ENCODE data around the gene BLOC1S5. TPM values are rescaled to one million over a fixed set of nuclear protein-coding genes. Genes with fewer than 3 reads are reported as not detected.

BLOC1S5 gene, protein sequence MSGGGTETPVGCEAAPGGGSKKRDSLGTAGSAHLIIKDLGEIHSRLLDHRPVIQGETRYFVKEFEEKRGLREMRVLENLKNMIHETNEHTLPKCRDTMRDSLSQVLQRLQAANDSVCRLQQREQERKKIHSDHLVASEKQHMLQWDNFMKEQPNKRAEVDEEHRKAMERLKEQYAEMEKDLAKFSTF
- polyA plus RNA-seq (2011; rRNA removed) (3.3 and 8.0 TPM in 2 replicates), polyA minus RNA-seq (2011; rRNA and poly(A)+ RNA removed) (1.5 and 2.6 TPM in 2 replicates)

DNA sequence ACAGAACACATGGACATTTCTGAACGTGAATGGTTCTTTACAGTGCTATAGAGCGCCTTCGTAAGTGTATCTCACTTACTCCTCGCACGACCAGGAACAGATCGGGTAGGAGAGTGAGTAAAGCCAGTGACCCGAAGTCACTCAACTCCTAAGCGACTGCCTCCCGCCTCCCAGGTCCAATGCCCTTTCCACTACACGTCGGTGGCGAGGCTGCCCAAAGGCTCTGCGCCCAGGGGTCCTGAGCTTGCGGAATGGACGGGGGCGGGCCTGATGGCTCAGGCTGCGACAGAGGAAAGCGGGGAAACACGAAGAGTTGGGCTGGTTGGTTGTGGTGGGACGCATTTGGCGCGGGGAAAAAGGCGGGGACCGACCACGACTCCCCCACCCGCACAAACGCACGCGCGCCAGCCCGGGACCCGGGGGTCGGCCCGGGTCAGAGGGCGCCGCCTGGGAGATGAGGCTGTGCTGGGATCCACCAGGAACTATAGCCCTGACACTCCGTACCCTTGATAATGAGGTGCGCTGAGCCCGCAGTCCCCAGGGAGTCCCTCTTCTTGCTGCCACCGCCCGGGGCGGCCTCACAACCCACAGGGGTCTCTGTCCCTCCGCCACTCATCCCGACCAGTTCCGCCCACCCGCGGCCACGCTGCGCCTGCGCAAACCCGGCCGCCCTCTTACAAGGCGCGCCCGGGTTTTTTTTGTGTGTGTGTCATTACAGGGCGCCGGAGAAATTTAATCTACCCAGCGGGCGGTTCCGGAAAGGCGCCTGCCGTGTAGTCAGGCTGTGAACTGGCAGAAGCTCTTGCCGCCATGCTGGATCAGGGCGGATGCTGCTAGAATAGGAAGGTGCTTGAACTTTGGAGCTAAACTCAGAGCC lies at the start of gene BLOC1S5:
Gene BLOC1S5, minus strand, starts transcription at position 629 of the 877 bp plus-strand sequence. Its CDS starts 13 bp downstream, at position 616.
- peaks cover 2% of the 10 kb centered on the region; the same call in 1 of the 2 replicates for H3K36me3 ChIP-seq (ENCODE audit: control insufficient read depth, insufficient read depth, low read length)
- peak within 1 kb of the TSS; percentile 98 for H3K4me3 ChIP-seq (ENCODE audit: low read depth, low read length)
- no peaks in the 10 kb centered on the region for H3K27me3 ChIP-seq (ENCODE audit: control insufficient read depth, insufficient read depth, low read length)
- TF ChIP-seq CTCF (IDR thresholded peaks at IDR 0.05; ENCODE audit: insufficient read depth, low read depth, low read length): 0 out of 2 replicates have a peak, but pooled peaks have one; percentile 7
- DNase-seq (ENCODE audit: low read depth): peak; percentile 87
- CTCF ChIA-PET: interaction anchor here (0.6 to 1.1 kb wide), 4 partner anchors 10 to 799 kb away, joined by 3 to 4 read pairs (median 3); no protein-coding TSS in a partner anchor
- POLR2A ChIA-PET: interaction anchor here (0.7 kb wide), 1 partner anchor 49 kb away, joined by 4 read pairs; no protein-coding TSS in a partner anchor

DNA sequence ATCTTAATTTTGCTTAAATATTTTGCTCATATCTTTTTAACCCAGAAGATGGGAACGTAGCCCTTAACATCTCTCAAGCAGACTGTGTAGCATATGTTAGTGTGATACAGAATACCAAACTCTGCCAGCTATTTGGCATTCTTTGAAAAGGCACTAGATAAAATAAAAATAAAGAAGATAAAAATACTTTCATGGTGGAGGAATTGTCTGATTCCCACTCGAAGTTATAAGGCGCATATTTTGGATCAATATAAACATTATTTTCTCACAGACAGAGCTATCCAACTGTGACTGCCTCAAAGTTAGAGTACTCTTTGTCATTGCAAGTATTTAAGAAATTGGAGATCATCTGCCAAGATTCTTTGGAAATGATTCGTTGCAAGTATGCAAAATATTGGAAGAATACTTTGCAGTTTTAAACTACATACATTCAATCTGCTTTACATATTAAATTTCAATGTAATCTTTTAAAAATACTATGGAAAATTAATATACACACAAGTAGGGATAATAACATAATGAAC lies 49.0 kb upstream of the BLOC1S5 start:
- no peak for DNase-seq (ENCODE audit: low read depth)
- H3K27me3 ChIP-seq (ENCODE audit: control insufficient read depth, insufficient read depth, low read length): no peaks in the 10 kb centered on the region
- H3K36me3 ChIP-seq (ENCODE audit: control insufficient read depth, insufficient read depth, low read length): no peaks in the 10 kb centered on the region
- no peak overlapping the region for H3K4me3 ChIP-seq (ENCODE audit: low read depth, low read length)
- no peak for TF ChIP-seq CTCF (IDR thresholded peaks at IDR 0.05; ENCODE audit: insufficient read depth, low read depth, low read length)
- ChIA-PET CTCF (interaction anchor here (0.7 to 2.1 kb wide), 4 partner anchors 10 to 106 kb away, joined by 3 to 6 read pairs (median 4); partner anchors contain the start of gene EEF1E1), POLR2A (interaction anchor here (0.5 kb wide), 1 partner anchor 49 kb away, joined by 4 read pairs; no protein-coding TSS in a partner anchor)

DNA sequence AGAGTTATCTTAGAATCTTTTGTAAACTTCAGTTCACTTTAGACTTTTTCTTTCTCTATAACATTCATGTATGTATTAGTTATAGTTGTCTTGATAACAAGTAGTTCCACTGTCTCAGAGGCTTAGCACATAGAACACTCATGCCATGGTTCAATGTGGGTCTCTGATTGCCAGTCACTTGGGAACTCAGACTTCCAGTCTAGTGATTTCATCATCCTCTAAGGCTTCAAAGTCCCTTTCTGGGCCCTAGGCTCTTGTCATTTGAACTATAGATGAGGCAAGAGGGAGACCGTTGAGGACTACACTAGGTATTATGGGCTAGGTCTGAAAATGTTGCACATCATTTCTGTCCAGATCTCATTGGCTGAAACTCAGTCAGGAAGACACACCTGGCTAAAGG lies 46.5 kb upstream of the BLOC1S5 start:
- no peaks in the 10 kb centered on the region for H3K27me3 ChIP-seq (ENCODE audit: control insufficient read depth, insufficient read depth, low read length)
- POLR2A ChIA-PET: interaction anchor here (0.6 kb wide), 1 partner anchor 1972 kb away, joined by 5 read pairs; no protein-coding TSS in a partner anchor
- no peak overlapping the region for H3K4me3 ChIP-seq (ENCODE audit: low read depth, low read length)
- no peaks in the 10 kb centered on the region for H3K36me3 ChIP-seq (ENCODE audit: control insufficient read depth, insufficient read depth, low read length)
- CTCF ChIA-PET: interaction anchor here (0.8 to 0.9 kb wide), 2 partner anchors 13 to 20 kb away, joined by 4 to 5 read pairs; no protein-coding TSS in a partner anchor
- no peak for TF ChIP-seq CTCF (IDR thresholded peaks at IDR 0.05; ENCODE audit: insufficient read depth, low read depth, low read length)
- no peak for DNase-seq (ENCODE audit: low read depth)

GRCh38 chr6:8110117-8110721 lies 46.0 kb upstream of the BLOC1S5 start:
- POLR2A ChIA-PET: interaction anchor here (0.6 kb wide), 1 partner anchor 1973 kb away, joined by 5 read pairs; no protein-coding TSS in a partner anchor
- Histone ChIP-seq H3K27me3 (ENCODE audit: control insufficient read depth, insufficient read depth, low read length) (no peaks in the 10 kb centered on the region), H3K4me3 (ENCODE audit: low read depth, low read length) (no peak overlapping the region), H3K36me3 (ENCODE audit: control insufficient read depth, insufficient read depth, low read length) (no peaks in the 10 kb centered on the region)
- DNase-seq (ENCODE audit: low read depth): no peak
- TF ChIP-seq CTCF (IDR thresholded peaks at IDR 0.05; ENCODE audit: insufficient read depth, low read depth, low read length): no peak
- CTCF ChIA-PET: interaction anchor here (0.8 to 0.9 kb wide), 2 partner anchors 13 to 21 kb away, joined by 4 to 5 read pairs; no protein-coding TSS in a partner anchor

Measured in BJ (cell line).